HEK293T (cell line): ENCODE measurements around the gene PCDH18.

ENCODE experiments used
- ARNT ChIP-seq: fragments of 450-650 bp; IDR thresholded peaks from 2 replicates; pipeline ENCODE4 v1.6.1; 2017; ENCODE audit warnings: mild to moderate bottlenecking
- ELF4 ChIP-seq: fragments of 450-650 bp; IDR thresholded peaks from 2 replicates; pipeline ENCODE4 v1.6.1; 2017; ENCODE audit warnings: antibody characterized with exemption
- HDGF ChIP-seq: fragments of 450-650 bp; IDR thresholded peaks from 2 replicates; pipeline ENCODE4 v1.6.1; 2017; ENCODE audit warnings: antibody characterized with exemption, borderline replicate concordance
- NFRKB ChIP-seq: fragments of 450-650 bp; IDR thresholded peaks from 2 replicates; pipeline ENCODE4 v1.6.1; 2016; ENCODE audit warnings: mild to moderate bottlenecking, moderate library complexity
- SUZ12 ChIP-seq: fragments of 450-650 bp; IDR thresholded peaks from 2 replicates; pipeline ENCODE4 v1.6.1; 2016; ENCODE audit warnings: mild to moderate bottlenecking

DNA sequence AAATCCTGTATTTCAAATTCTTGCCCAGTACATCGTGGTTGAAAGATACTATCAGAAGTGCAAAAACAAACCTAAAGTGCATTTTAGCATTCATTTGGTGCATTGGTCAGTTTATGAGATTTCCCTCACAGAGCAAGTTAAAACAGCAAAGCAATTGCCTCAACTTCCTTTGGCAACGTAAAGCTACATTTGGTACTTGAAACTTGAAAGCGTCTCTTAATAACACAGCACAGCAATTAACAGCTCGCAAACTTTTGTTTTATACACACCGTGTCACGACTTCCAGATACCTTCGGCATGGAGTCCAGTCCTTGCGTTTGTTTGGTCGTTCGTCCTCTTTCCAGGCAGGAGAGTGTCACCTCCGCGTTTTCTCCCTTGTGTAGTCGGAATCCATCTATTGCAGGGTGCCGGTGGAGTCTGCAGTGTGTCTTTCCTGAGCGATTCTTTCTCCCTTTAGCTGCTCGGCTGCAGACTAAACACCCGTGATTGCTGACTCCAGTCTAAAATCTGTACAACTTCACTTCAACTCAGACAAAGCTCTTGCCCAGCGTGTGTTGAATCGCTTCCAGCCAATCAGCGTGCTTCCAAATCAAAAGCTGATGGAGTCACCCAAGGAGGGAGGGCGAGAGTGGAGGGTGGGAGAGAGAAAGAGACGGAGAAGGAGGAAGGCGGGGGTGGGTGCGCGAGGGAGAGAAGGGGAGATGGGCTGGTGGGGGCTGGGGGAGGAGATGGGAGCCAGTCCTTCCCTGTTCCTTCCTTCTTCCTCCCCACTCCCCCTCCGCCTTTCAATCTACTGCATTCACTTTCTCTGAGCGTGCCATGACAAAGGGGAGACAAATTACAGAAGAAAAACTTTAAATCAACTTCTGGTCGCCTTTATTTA is at the start of gene PCDH18:
- no peak for TF ChIP-seq ARNT
- no peak for TF ChIP-seq SUZ12
- TF ChIP-seq HDGF: no peak
- no peak for TF ChIP-seq NFRKB
- no peak for TF ChIP-seq ELF4
